Hepatocyte (in vitro differentiated cells): ENCODE data around the gene NDST1.

Experiments
- EZH2 ChIP-seq: fragments of 200-600 bp; sonication (generic); IDR thresholded peaks from 2 replicates; pipeline ENCODE4 v1.6.1; 2016; ENCODE audit warnings: antibody characterized with exemption, mild to moderate bottlenecking, borderline replicate concordance
- EZH2phosphoT487 ChIP-seq: fragments of 200-600 bp; sonication (generic); IDR thresholded peaks from one replicate; pipeline ENCODE4 v1.6.1; 2018; ENCODE audit warnings: antibody characterized with exemption, mild to moderate bottlenecking, low read depth, moderate library complexity; ENCODE audit not compliant: unreplicated experiment, severe bottlenecking
- TF ChIP-seq, protein P1 (sequence below): fragments of 200-600 bp; sonication (generic); IDR thresholded peaks from 2 replicates; pipeline ENCODE4 v1.5.1; 2016; ENCODE audit warnings: antibody characterized with exemption, mild to moderate bottlenecking; ENCODE audit not compliant: poor library complexity

- TF ChIP-seq, protein P1, sequence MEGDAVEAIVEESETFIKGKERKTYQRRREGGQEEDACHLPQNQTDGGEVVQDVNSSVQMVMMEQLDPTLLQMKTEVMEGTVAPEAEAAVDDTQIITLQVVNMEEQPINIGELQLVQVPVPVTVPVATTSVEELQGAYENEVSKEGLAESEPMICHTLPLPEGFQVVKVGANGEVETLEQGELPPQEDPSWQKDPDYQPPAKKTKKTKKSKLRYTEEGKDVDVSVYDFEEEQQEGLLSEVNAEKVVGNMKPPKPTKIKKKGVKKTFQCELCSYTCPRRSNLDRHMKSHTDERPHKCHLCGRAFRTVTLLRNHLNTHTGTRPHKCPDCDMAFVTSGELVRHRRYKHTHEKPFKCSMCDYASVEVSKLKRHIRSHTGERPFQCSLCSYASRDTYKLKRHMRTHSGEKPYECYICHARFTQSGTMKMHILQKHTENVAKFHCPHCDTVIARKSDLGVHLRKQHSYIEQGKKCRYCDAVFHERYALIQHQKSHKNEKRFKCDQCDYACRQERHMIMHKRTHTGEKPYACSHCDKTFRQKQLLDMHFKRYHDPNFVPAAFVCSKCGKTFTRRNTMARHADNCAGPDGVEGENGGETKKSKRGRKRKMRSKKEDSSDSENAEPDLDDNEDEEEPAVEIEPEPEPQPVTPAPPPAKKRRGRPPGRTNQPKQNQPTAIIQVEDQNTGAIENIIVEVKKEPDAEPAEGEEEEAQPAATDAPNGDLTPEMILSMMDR = no peak
- TF ChIP-seq EZH2 (no peak), EZH2phosphoT487 (no peak)
Observed at GRCh38 chr5:150583541-150584225, 75.8 kb downstream of the NDST1 start.
